CD4-positive, alpha-beta memory T cell (primary cell): ENCODE results near the gene SLC25A19. TPM values are rescaled to one million over a fixed set of nuclear protein-coding genes. Genes with fewer than 3 reads are reported as not detected.

Experiments
- CTCF ChIA-PET: fragments of 350-600 bp; sonication (Branson Sonifier 250); formaldehyde crosslinking; loops from one replicate; lab custom pipeline; 2021; ENCODE audit warnings: inconsistent platforms; ENCODE audit not compliant: partially characterized antibody; lab: Charles Lee
- POLR2A ChIA-PET: fragments of 350-600 bp; sonication (Branson Sonifier 250); formaldehyde crosslinking; loops from one replicate; lab custom pipeline; 2021; ENCODE audit not compliant: partially characterized antibody; lab: Charles Lee
- DNase-seq, 5 donors: peaks; one replicate each; pipeline versions ENCODE4 v3.0.0 to v3.0.0-alpha.2; 2020 to 2022; ENCODE audit warnings: mixed read lengths in 1 of 5
- H3K27ac ChIP-seq: one replicate; pipeline ENCODE4 v1.7.0; 2013; ENCODE audit warnings: low read depth, low read length
- H3K27me3 ChIP-seq: 2 replicates; pipeline ENCODE4 v1.7.0; 2013; ENCODE audit warnings: mild to moderate bottlenecking, low read length, moderate library complexity; ENCODE audit not compliant: insufficient read depth
- H3K36me3 ChIP-seq: 2 replicates; pipeline ENCODE4 v1.7.0; 2013; ENCODE audit warnings: mild to moderate bottlenecking, low read length, moderate library complexity; ENCODE audit not compliant: insufficient read depth
- H3K4me1 ChIP-seq: 2 replicates; pipeline ENCODE4 v1.7.0; 2013; ENCODE audit warnings: mild to moderate bottlenecking, low read length, moderate library complexity; ENCODE audit not compliant: insufficient read depth
- H3K4me3 ChIP-seq, 2 donors: one replicate each; pipeline ENCODE4 v1.7.0; 2013; ENCODE audit warnings: low read length in 2 of 2, mild to moderate bottlenecking in 1 of 2
- H3K9me3 ChIP-seq, 2 donors: one replicate each; pipeline ENCODE4 v1.7.0; 2013; ENCODE audit warnings: low read length in 2 of 2, control low read depth in 1 of 2; ENCODE audit not compliant: control insufficient read depth in 1 of 2
- H3K27ac Mint-ChIP-seq, 7 donors: one replicate each; pipeline ENCODE4 v1.8.0; 2020 to 2021; ENCODE audit warnings: mixed read lengths in 7 of 7, mild to moderate bottlenecking in 6 of 7, inconsistent platforms in 3 of 7, moderate library complexity in 3 of 7
- H3K27me3 Mint-ChIP-seq, 2 donors: one replicate each; pipeline ENCODE4 v1.8.0; 2020 to 2021; ENCODE audit warnings: mixed read lengths in 2 of 2
- H3K36me3 Mint-ChIP-seq, 2 donors: one replicate each; pipeline ENCODE4 v1.8.0; 2020 to 2021; ENCODE audit warnings: mixed read lengths in 2 of 2, inconsistent platforms in 1 of 2, mild to moderate bottlenecking in 1 of 2
- H3K4me1 Mint-ChIP-seq, 4 donors: one replicate each; pipeline ENCODE4 v1.8.0; 2020 to 2021; ENCODE audit warnings: mixed read lengths in 4 of 4, mild to moderate bottlenecking in 1 of 4
- H3K4me3 Mint-ChIP-seq, 8 donors: one replicate each; pipeline ENCODE4 v1.8.0; 2020 to 2021; ENCODE audit warnings: mixed read lengths in 8 of 8, mild to moderate bottlenecking in 7 of 8, moderate library complexity in 6 of 8, inconsistent platforms in 3 of 8
- H3K9me3 Mint-ChIP-seq, 8 donors: one replicate each; pipeline ENCODE4 v1.8.0; 2020 to 2021; ENCODE audit warnings: mixed read lengths in 8 of 8, mild to moderate bottlenecking in 5 of 8, inconsistent platforms in 3 of 8, moderate library complexity in 1 of 8
- intact Hi-C: fragments of 100-400 bp; cut with micrococcal nuclease; formaldehyde crosslinking; loops from one replicate; pipeline ENCODE4 v1.15.1; 2023
- polyA plus RNA-seq, 2 donors: library from polyadenylated mRNA; unstranded; fragments of 300-500 nt; fragmentation: Illumina TruSeq; gene quantifications; one replicate each; pipeline ENCODE4 v1.2.3, GENCODE V29; 2021
- total RNA-seq, 2 experiments: library from RNA; stranded (reverse); gene quantifications; one replicate each; pipeline ENCODE4 v1.2.3, GENCODE V29; 2021

Gene SLC25A19
- total and polyA plus RNA-seq, 4 experiments from 2014 or later: 13.2 to 21.8 (median 17.6) TPM

- H3K36me3 ChIP-seq: peaks cover 43% of the 10 kb centered on the region
- Mint-ChIP-seq H3K9me3 (no peaks in the 10 kb centered on the region), H3K36me3 (peaks cover 25 to 39% of the 10 kb centered on the region in 2 donors), H3K27me3 (no peaks in the 10 kb centered on the region), H3K4me3 (no peak overlapping the region), H3K27ac (no peak overlapping the region), H3K4me1 (peaks cover 2 to 4% (median 4%) of the 10 kb centered on the region in 4 donors)
- no peak overlapping the region for H3K4me3 ChIP-seq
- no peaks in the 10 kb centered on the region for H3K27me3 ChIP-seq
- H3K4me1 ChIP-seq: peaks cover 4% of the 10 kb centered on the region
- no peak for DNase-seq
- POLR2A ChIA-PET: interaction anchor here (1.2 kb wide), 1 partner anchor 28 kb away, joined by 5 read pairs; no protein-coding TSS in a partner anchor
- CTCF ChIA-PET: interaction anchor here (1.0 kb wide), 1 partner anchor 88 kb away, joined by 3 read pairs; the partner anchor contains the start of gene GRB2
- intact Hi-C loops: no loop called here
- H3K9me3 ChIP-seq: no peaks in the 10 kb centered on the region
- H3K27ac ChIP-seq: no peak overlapping the region
These were observed 29.0 kb upstream of the SLC25A19 start for GRCh38 chr17:75318211-75318610.

GRCh38 chr17:75317671-75318070 is 28.4 kb upstream of the SLC25A19 start:
- Histone ChIP-seq H3K4me3 (no peak overlapping the region), H3K36me3 (peaks cover 43% of the 10 kb centered on the region), H3K27me3 (no peaks in the 10 kb centered on the region), H3K4me1 (no peaks in the 10 kb centered on the region), H3K9me3 (no peaks in the 10 kb centered on the region), H3K27ac (no peak overlapping the region)
- intact Hi-C loops: no loop called here
- no peak overlapping the region for H3K4me3 Mint-ChIP-seq
- peaks cover 0 to 2% (median under 1%) of the 10 kb centered on the region in 4 donors for H3K4me1 Mint-ChIP-seq
- H3K9me3 Mint-ChIP-seq: no peaks in the 10 kb centered on the region
- H3K36me3 Mint-ChIP-seq: peaks cover 22 to 34% of the 10 kb centered on the region in 2 donors
- ChIA-PET CTCF (interaction anchor here (1.0 kb wide), 1 partner anchor 88 kb away, joined by 3 read pairs; the partner anchor contains the start of gene GRB2), POLR2A (interaction anchor here (1.2 kb wide), 1 partner anchor 27 kb away, joined by 5 read pairs; no protein-coding TSS in a partner anchor)
- H3K27ac Mint-ChIP-seq: peak overlapping the region in 2 of 7 donors; percentile 11 to 24
- no peaks in the 10 kb centered on the region for H3K27me3 Mint-ChIP-seq
- no peak for DNase-seq

- CTCF ChIA-PET: interaction anchor here (1.1 to 1.6 kb wide), 7 partner anchors 14 to 111 kb away, joined by 3 to 8 read pairs (median 4); partner anchors contain the start of genes GRB2, MIF4GD and SLC25A19
- H3K36me3 ChIP-seq: peaks cover 30% of the 10 kb centered on the region
- no peak overlapping the region for H3K27ac ChIP-seq
- Mint-ChIP-seq H3K36me3 (peaks cover 22 to 28% of the 10 kb centered on the region in 2 donors), H3K4me3 (no peak overlapping the region), H3K4me1 (peaks cover 0 to 2% (median under 1%) of the 10 kb centered on the region in 4 donors), H3K27ac (peak overlapping the region in 2 of 7 donors; percentile 24 to 83), H3K9me3 (no peaks in the 10 kb centered on the region), H3K27me3 (no peaks in the 10 kb centered on the region)
- H3K27me3 ChIP-seq: no peaks in the 10 kb centered on the region
- H3K9me3 ChIP-seq: no peaks in the 10 kb centered on the region
- POLR2A ChIA-PET: interaction anchor here (0.7 kb wide), 1 partner anchor 338 kb away, joined by 3 read pairs; no protein-coding TSS in a partner anchor
- DNase-seq: no peak
- intact Hi-C loops: no loop called here
- H3K4me1 ChIP-seq: no peaks in the 10 kb centered on the region
- no peak overlapping the region for H3K4me3 ChIP-seq
These were observed 27.0 kb upstream of the SLC25A19 start for GRCh38 chr17:75316253-75316652.

GRCh38 chr17:75315541-75316243 is 26.5 kb upstream of the SLC25A19 start:
- no peak overlapping the region for H3K4me3 ChIP-seq
- DNase-seq: no peak
- H3K27me3 ChIP-seq: no peaks in the 10 kb centered on the region
- H3K9me3 ChIP-seq: no peaks in the 10 kb centered on the region
- peaks cover 24% of the 10 kb centered on the region for H3K36me3 ChIP-seq
- H3K27me3 Mint-ChIP-seq: no peaks in the 10 kb centered on the region
- no peaks in the 10 kb centered on the region for H3K4me1 ChIP-seq
- no peaks in the 10 kb centered on the region for H3K9me3 Mint-ChIP-seq
- peak overlapping the region in 2 of 7 donors; percentile 38 to 83 for H3K27ac Mint-ChIP-seq
- H3K4me3 Mint-ChIP-seq: no peak overlapping the region
- intact Hi-C loops: no loop called here
- peaks cover 0 to 2% (median under 1%) of the 10 kb centered on the region in 4 donors for H3K4me1 Mint-ChIP-seq
- peaks cover 22 to 24% of the 10 kb centered on the region in 2 donors for H3K36me3 Mint-ChIP-seq
- ChIA-PET POLR2A (interaction anchor here (0.7 kb wide), 1 partner anchor 339 kb away, joined by 3 read pairs; no protein-coding TSS in a partner anchor), CTCF (interaction anchor here (1.1 to 1.6 kb wide), 7 partner anchors 14 to 112 kb away, joined by 3 to 8 read pairs (median 4); partner anchors contain the start of genes GRB2, MIF4GD and SLC25A19)
- no peak overlapping the region for H3K27ac ChIP-seq

GRCh38 chr17:75313941-75314551 is 24.8 kb upstream of the SLC25A19 start:
- Histone ChIP-seq H3K4me1 (no peaks in the 10 kb centered on the region), H3K36me3 (peaks cover 13% of the 10 kb centered on the region), H3K9me3 (no peaks in the 10 kb centered on the region), H3K4me3 (no peak overlapping the region), H3K27ac (no peak overlapping the region), H3K27me3 (no peaks in the 10 kb centered on the region)
- ChIA-PET POLR2A (interaction anchor here (0.7 kb wide), 1 partner anchor 187 kb away, joined by 3 read pairs; no protein-coding TSS in a partner anchor), CTCF (interaction anchor here (1.0 to 1.7 kb wide), 2 partner anchors 9 to 23 kb away, joined by 4 to 6 read pairs; no protein-coding TSS in a partner anchor)
- Mint-ChIP-seq H3K9me3 (no peaks in the 10 kb centered on the region), H3K4me3 (no peak overlapping the region), H3K36me3 (peaks cover 11 to 13% of the 10 kb centered on the region in 2 donors), H3K4me1 (peaks cover 0 to 2% (median 0%) of the 10 kb centered on the region in 4 donors), H3K27me3 (no peaks in the 10 kb centered on the region), H3K27ac (peak overlapping the region in 2 of 7 donors; percentile 16 to 89)
- intact Hi-C loops: no loop called here
- DNase-seq: no peak

GRCh38 chr17:75308732-75309629 is 19.7 kb upstream of the SLC25A19 start:
- Histone ChIP-seq H3K27me3 (no peaks in the 10 kb centered on the region), H3K9me3 (no peaks in the 10 kb centered on the region), H3K4me1 (no peaks in the 10 kb centered on the region), H3K36me3 (no peaks in the 10 kb centered on the region), H3K27ac (no peak overlapping the region), H3K4me3 (no peak overlapping the region)
- intact Hi-C loops: no loop called here
- no peaks in the 10 kb centered on the region for H3K9me3 Mint-ChIP-seq
- POLR2A ChIA-PET: no interaction called here
- peak overlapping the region in 1 of 7 donors; percentile 22 for H3K27ac Mint-ChIP-seq
- no peak for DNase-seq
- CTCF ChIA-PET: interaction anchor here (0.7 kb wide), 1 partner anchor 13 kb away, joined by 3 read pairs; no protein-coding TSS in a partner anchor
- H3K27me3 Mint-ChIP-seq: no peaks in the 10 kb centered on the region
- no peaks in the 10 kb centered on the region for H3K36me3 Mint-ChIP-seq
- H3K4me1 Mint-ChIP-seq: peaks cover 0 to 2% (median 0%) of the 10 kb centered on the region in 4 donors
- no peak overlapping the region for H3K4me3 Mint-ChIP-seq
